Stimulated activated memory B cell treated with anti-CD40 and anti-IgM and Interleukin-4, amounts not matched to agents 10 μg/mL and 1 μg/mL and 100 μg/mL, for 72 hours (primary cell): ENCODE data around the gene ZSCAN16.

ENCODE experiments used
- ATAC-seq: fragments of 150-1000 bp; cut with Tn5 transposase; 2 replicates; pipeline ENCODE4 v1.10.0; 2021
- H3K27ac Mint-ChIP-seq: one replicate; pipeline ENCODE4 v1.8.0; 2022; ENCODE audit warnings: mild to moderate bottlenecking, mixed read lengths
- H3K27me3 Mint-ChIP-seq: one replicate; pipeline ENCODE4 v1.8.0; 2022; ENCODE audit warnings: mixed read lengths
- H3K36me3 Mint-ChIP-seq: one replicate; pipeline ENCODE4 v1.8.0; 2022; ENCODE audit warnings: mixed read lengths
- H3K4me1 Mint-ChIP-seq: one replicate; pipeline ENCODE4 v1.8.0; 2022; ENCODE audit warnings: mixed read lengths
- H3K4me3 Mint-ChIP-seq: one replicate; pipeline ENCODE4 v1.8.0; 2022; ENCODE audit warnings: mild to moderate bottlenecking, moderate library complexity, mixed read lengths
- H3K9me3 Mint-ChIP-seq: one replicate; pipeline ENCODE4 v1.8.0; 2022; ENCODE audit warnings: mixed read lengths

ZSCAN16 gene

GRCh38 chr6:28176373-28176772 is 52.0 kb downstream of the ZSCAN16 start:
- Mint-ChIP-seq H3K27ac (no peak overlapping the region), H3K36me3 (peaks cover 14% of the 10 kb centered on the region), H3K4me1 (no peaks in the 10 kb centered on the region), H3K9me3 (peaks cover 7% of the 10 kb centered on the region), H3K4me3 (no peak overlapping the region), H3K27me3 (peaks cover 28% of the 10 kb centered on the region)
- no peak for ATAC-seq
